Subcutaneous adipose tissue (tissue), 4 donors: Measurements from ENCODE around the gene FBXO47. TPM values are rescaled to one million over a fixed set of nuclear protein-coding genes. Genes with fewer than 3 reads are reported as not detected.

Experiments used
- CTCF ChIP-seq: fragments of 450-650 bp; IDR thresholded peaks from one replicate; pipeline ENCODE4 v1.5.1; 2016; ENCODE audit warnings: low read depth, mild to moderate bottlenecking, control low read depth, antibody characterized with exemption, moderate library complexity
- total RNA-seq, 4 donors: library from RNA; depleted of rRNA; stranded (reverse); fragments of >200 nt; gene quantifications; one replicate each; pipeline ENCODE4 v1.1.0, GENCODE V29; 2016

FBXO47 gene
- total RNA-seq, 4 donors from 2014 or later: 0.17 TPM; not detected in 3

GRCh38 chr17:38996660-38997337, 29.6 kb upstream of the FBXO47 start:
- TF ChIP-seq CTCF: no peak

DNA sequence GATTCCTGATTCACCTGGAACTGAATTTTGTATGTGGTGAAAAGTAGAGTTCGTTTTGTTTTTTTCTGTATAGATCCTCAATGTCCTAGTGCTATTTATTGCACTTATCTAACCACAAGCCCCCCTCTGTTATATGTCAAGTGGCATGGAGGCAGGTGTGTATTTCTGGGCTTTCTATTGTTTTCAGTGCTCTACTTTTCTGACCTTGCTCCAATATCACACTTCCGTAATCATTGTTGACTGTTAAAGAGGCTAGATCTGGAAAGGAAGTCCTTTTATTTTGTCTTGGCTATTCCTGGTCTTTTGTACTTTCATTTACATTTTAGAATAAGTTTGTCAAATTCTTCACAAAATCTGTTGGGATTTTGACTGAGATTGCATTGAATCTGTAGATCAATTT, 26.8 kb upstream of the FBXO47 start:
- no peak for TF ChIP-seq CTCF

DNA sequence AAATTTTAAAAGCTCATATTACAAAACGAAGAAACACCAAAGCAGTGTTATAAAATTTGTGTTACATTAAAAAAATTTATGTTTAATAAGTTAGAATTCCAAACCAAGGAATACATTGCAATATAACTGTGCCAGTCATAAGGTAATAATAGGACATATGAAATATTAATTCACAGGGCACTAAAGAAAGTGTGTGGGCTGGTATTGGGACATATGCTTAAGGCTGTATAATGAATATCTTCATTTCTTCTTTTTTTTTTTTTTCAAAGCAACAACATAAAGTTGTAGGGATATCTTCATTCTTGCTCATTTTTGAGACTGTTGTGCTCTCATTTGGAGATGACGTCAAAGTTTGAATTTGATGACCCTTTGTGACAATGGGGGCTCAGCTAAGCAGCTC, 17.5 kb upstream of the FBXO47 start:
- TF ChIP-seq CTCF: no peak

- no peak for TF ChIP-seq CTCF
Observed at GRCh38 chr17:38982858-38983746, 15.9 kb upstream of the FBXO47 start.

DNA sequence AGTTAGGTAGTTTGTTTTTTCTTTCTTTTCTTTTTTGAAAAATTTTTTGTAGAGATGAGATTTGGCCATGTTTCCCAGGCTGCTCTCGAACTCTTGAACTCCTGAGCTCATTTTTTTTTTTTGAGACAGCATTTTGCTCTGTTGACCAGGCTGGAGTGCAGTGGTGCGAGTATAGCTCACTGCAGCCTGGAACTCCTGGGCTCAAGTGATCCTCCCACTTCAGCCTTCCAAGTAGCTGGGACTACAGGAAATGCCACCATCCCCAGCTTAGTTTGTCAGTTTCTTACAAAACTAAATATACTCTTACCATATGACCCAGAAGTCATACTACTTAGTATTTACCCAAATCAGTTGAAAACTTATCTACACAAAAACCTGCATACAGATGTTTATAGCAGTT, 14.4 kb upstream of the FBXO47 start:
- TF ChIP-seq CTCF: no peak

GRCh38 chr17:38980490-38981217, 13.5 kb upstream of the FBXO47 start:
- no peak for TF ChIP-seq CTCF

GRCh38 chr17:38978180-38978579, 11.0 kb upstream of the FBXO47 start:
- TF ChIP-seq CTCF: no peak
